Caco-2 (cell line): ENCODE measurements around the gene PDE6G. TPM values are rescaled to one million over a fixed set of nuclear protein-coding genes. Genes with fewer than 3 reads are reported as not detected.

Experiments used
- BruUV-seq: library from RNA; stranded (reverse); fragments of 400-500 nt; replicated peaks from 2 replicates; lab custom pipeline; 2021; lab: Mats Ljungman, UMichigan
- CTCF ChIA-PET: fragments of 300-600 bp; sonication (Branson Sonifier 250); formaldehyde crosslinking; loops from one replicate; lab custom pipeline; 2022; ENCODE audit warnings: antibody characterized with exemption; lab: Charles Lee
- POLR2A ChIA-PET: fragments of 300-600 bp; sonication (Branson Sonifier 250); formaldehyde crosslinking; loops from one replicate; lab custom pipeline; 2022; ENCODE audit warnings: antibody characterized with exemption; lab: Charles Lee
- DNase-seq, 2 experiments: peaks; one replicate each; pipeline versions ENCODE4 v3.0.0 to v3.0.0-alpha.2; 2020 to 2022
- H3K27me3 ChIP-seq: replicated peaks from 2 replicates; pipeline ENCODE4 v1.6.0; 2011; ENCODE audit warnings: low read length; ENCODE audit not compliant: control insufficient read depth, insufficient read depth
- H3K36me3 ChIP-seq: 2 replicates; pipeline ENCODE4 v1.5.1; 2011; ENCODE audit warnings: low read length; ENCODE audit not compliant: control insufficient read depth, insufficient read depth
- H3K4me1 ChIP-seq: fragments of 250-450 bp; sonication (Bioruptor Pico); 2 replicates; pipeline ENCODE4 v1.5.1; 2020; ENCODE audit warnings: mild to moderate bottlenecking
- H3K4me3 ChIP-seq: 2 replicates; pipeline ENCODE4 v1.5.1; 2011; ENCODE audit warnings: low read depth, mild to moderate bottlenecking, control low read depth, low read length
- H3K9me3 ChIP-seq: fragments of 250-450 bp; sonication (Bioruptor Pico); 2 replicates; pipeline ENCODE4 v1.5.1; 2020; ENCODE audit warnings: mild to moderate bottlenecking, moderate library complexity
- H3K27ac Mint-ChIP-seq: one replicate; pipeline ENCODE4 v1.8.0; 2022; ENCODE audit warnings: mixed read lengths; ENCODE audit not compliant: unreplicated experiment
- H3K27me3 Mint-ChIP-seq: one replicate; pipeline ENCODE4 v1.8.0; 2022; ENCODE audit warnings: mixed read lengths; ENCODE audit not compliant: insufficient read depth, unreplicated experiment
- H3K36me3 Mint-ChIP-seq: one replicate; pipeline ENCODE4 v1.8.0; 2022; ENCODE audit warnings: mild to moderate bottlenecking, mixed read lengths; ENCODE audit not compliant: insufficient read depth, unreplicated experiment
- H3K4me1 Mint-ChIP-seq: one replicate; pipeline ENCODE4 v1.8.0; 2022; ENCODE audit warnings: low read depth, mixed read lengths; ENCODE audit not compliant: unreplicated experiment
- H3K4me3 Mint-ChIP-seq: one replicate; pipeline ENCODE4 v1.8.0; 2022; ENCODE audit warnings: mild to moderate bottlenecking, moderate library complexity, mixed read lengths; ENCODE audit not compliant: unreplicated experiment
- H3K9me3 Mint-ChIP-seq: one replicate; pipeline ENCODE4 v1.8.0; 2022; ENCODE audit warnings: mixed read lengths; ENCODE audit not compliant: unreplicated experiment
- intact Hi-C: fragments of 100-400 bp; cut with micrococcal nuclease; formaldehyde crosslinking; loops from one replicate; pipeline ENCODE4 v1.10.0; 2022; ENCODE audit not compliant: unreplicated experiment
- total RNA-seq: library from RNA; stranded (reverse); gene quantifications from 2 replicates; pipeline ENCODE4 v1.2.3, GENCODE V29; 2022
- TF ChIP-seq, protein P1 (sequence below), 2 experiments: fragments of 200-600 bp in 1 of 2; IDR thresholded peaks; 1 replicate in 1 of 2; 2 replicates in 1 of 2; pipeline versions ENCODE4 v1.5.1 to v1.8.0; 2011 to 2022; ENCODE audit warnings: antibody characterized with exemption in 1 of 2, control low read depth in 1 of 2, inconsistent platforms in 1 of 2, low read depth in 1 of 2, low read length in 1 of 2, mild to moderate bottlenecking in 1 of 2, moderate library complexity in 1 of 2; ENCODE audit not compliant: insufficient read depth in 1 of 2, severe bottlenecking in 1 of 2, unreplicated experiment in 1 of 2

PDE6G gene
- total RNA-seq, 1 experiment from 2014 or later: not detected

DNA sequence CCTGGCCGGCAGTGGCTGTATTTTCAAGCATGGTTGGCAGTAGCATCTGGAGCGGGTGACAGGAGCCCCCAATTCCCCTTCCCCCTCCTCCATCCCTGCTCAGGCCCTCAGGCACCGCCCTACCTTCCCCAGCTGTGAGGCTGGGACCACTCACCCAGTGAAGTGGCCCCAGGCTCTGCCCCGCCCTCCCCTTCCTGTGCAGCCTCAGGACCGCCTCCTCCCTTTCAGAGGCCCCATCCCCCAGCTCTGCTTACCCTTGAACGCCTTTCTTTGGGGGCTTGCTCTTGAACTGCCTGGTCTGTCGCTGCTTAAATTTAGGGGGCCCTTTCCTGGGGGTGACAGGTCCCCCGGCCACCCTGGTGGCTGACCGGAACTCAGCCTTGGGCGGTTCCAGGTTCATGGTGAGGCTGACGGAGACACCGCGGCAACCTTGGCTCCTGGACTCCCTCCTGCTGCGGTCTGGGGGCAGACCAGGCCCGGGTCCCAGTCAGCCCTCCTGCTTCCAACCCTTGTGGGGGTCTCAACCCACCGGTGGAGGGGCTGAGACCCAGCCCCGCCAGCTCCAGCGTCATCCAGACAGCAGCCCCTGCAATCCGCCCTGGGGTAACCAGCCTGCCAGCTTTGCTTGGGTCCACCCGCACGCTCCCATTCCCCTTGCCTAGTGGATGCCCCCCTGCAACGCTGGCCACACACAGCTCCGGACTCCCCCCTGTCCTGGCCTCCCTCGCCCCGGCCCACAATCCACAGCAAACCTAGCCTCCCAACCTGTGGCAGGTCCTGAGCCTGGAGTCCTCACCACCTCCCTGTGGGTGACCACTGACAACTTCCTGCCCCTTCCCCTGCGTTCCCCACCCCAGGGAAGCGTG is 3.2 kb downstream of the PDE6G start:
- POLR2A ChIA-PET: no interaction called here
- DNase-seq: no peak
- Histone ChIP-seq H3K27me3 (no peaks in the 10 kb centered on the region), H3K4me1 (no peaks in the 10 kb centered on the region), H3K9me3 (peaks cover 10% of the 10 kb centered on the region), H3K36me3 (no peaks in the 10 kb centered on the region), H3K4me3 (no peak overlapping the region)
- intact Hi-C loops: no loop called here
- no peaks in the 10 kb centered on the region for H3K9me3 Mint-ChIP-seq
- no TSS peak for BruUV-seq
- no peak overlapping the region for H3K27ac Mint-ChIP-seq
- peaks cover 6% of the 10 kb centered on the region for H3K4me1 Mint-ChIP-seq
- H3K27me3 Mint-ChIP-seq: no peaks in the 10 kb centered on the region
- H3K36me3 Mint-ChIP-seq: no peaks in the 10 kb centered on the region
- H3K4me3 Mint-ChIP-seq: no peak overlapping the region
- CTCF ChIA-PET: no interaction called here
- TF ChIP-seq, protein P1, sequence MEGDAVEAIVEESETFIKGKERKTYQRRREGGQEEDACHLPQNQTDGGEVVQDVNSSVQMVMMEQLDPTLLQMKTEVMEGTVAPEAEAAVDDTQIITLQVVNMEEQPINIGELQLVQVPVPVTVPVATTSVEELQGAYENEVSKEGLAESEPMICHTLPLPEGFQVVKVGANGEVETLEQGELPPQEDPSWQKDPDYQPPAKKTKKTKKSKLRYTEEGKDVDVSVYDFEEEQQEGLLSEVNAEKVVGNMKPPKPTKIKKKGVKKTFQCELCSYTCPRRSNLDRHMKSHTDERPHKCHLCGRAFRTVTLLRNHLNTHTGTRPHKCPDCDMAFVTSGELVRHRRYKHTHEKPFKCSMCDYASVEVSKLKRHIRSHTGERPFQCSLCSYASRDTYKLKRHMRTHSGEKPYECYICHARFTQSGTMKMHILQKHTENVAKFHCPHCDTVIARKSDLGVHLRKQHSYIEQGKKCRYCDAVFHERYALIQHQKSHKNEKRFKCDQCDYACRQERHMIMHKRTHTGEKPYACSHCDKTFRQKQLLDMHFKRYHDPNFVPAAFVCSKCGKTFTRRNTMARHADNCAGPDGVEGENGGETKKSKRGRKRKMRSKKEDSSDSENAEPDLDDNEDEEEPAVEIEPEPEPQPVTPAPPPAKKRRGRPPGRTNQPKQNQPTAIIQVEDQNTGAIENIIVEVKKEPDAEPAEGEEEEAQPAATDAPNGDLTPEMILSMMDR (IDR thresholded peaks at IDR 0.05; ENCODE audit: insufficient read depth in 1 of 2, low read depth in 1 of 2, low read length in 1 of 2, severe bottlenecking in 1 of 2, unreplicated experiment in 1 of 2): no peak

- H3K36me3 Mint-ChIP-seq: no peaks in the 10 kb centered on the region
- peaks cover 6% of the 10 kb centered on the region for H3K4me1 Mint-ChIP-seq
- intact Hi-C loops: no loop called here
- Histone ChIP-seq H3K4me1 (no peaks in the 10 kb centered on the region), H3K36me3 (no peaks in the 10 kb centered on the region), H3K27me3 (no peaks in the 10 kb centered on the region), H3K9me3 (peaks cover 10% of the 10 kb centered on the region), H3K4me3 (no peak overlapping the region)
- no peak overlapping the region for H3K4me3 Mint-ChIP-seq
- no TSS peak for BruUV-seq
- CTCF ChIA-PET: no interaction called here
- H3K9me3 Mint-ChIP-seq: no peaks in the 10 kb centered on the region
- POLR2A ChIA-PET: no interaction called here
- no peak overlapping the region for H3K27ac Mint-ChIP-seq
- no peak for DNase-seq
- TF ChIP-seq, protein P1 (IDR thresholded peaks at IDR 0.05; ENCODE audit: insufficient read depth in 1 of 2, low read depth in 1 of 2, low read length in 1 of 2, severe bottlenecking in 1 of 2, unreplicated experiment in 1 of 2): no peak
- H3K27me3 Mint-ChIP-seq: no peaks in the 10 kb centered on the region
Observed at GRCh38 chr17:81651692-81652091, 4.7 kb downstream of the PDE6G start.

DNA sequence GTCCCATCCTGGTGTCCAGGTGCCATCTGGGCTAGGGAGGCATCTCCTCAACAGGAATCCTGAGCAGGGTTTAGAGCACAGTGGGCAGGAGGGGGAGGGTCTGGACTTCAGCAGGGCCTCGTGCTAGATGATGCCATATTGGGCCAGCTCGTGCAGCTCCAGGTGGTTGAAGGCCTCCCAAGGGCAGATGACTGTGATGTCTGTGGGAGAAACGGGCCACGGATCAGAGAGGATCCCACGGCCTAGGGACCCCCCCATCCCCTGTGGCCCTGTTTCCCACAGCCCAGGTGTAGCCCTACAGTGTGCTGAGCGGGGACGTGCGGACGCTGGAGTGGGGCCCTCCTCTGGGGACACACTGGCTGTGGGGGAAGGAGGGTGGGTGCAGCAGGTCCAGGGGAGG is 5.4 kb downstream of the PDE6G start:
- H3K27me3 ChIP-seq: no peaks in the 10 kb centered on the region
- ChIA-PET CTCF (interaction anchor here (0.6 kb wide), 1 partner anchor 87 kb away, joined by 4 read pairs; no protein-coding TSS in a partner anchor), POLR2A (interaction anchor here (0.6 kb wide), 2 partner anchors 11 to 22 kb away, joined by 7 to 9 read pairs; no protein-coding TSS in a partner anchor)
- Mint-ChIP-seq H3K4me1 (peaks cover 6% of the 10 kb centered on the region), H3K4me3 (no peak overlapping the region), H3K9me3 (no peaks in the 10 kb centered on the region), H3K27me3 (no peaks in the 10 kb centered on the region), H3K27ac (no peak overlapping the region), H3K36me3 (no peaks in the 10 kb centered on the region)
- peaks cover 10% of the 10 kb centered on the region for H3K9me3 ChIP-seq
- no peaks in the 10 kb centered on the region for H3K36me3 ChIP-seq
- intact Hi-C loops: no loop called here
- no peak overlapping the region for H3K4me3 ChIP-seq
- no peaks in the 10 kb centered on the region for H3K4me1 ChIP-seq
- DNase-seq: no peak
- no TSS peak for BruUV-seq
- TF ChIP-seq, protein P1 (IDR thresholded peaks at IDR 0.05; ENCODE audit: insufficient read depth in 1 of 2, low read depth in 1 of 2, low read length in 1 of 2, severe bottlenecking in 1 of 2, unreplicated experiment in 1 of 2): no peak
